Measurements from ENCODE around the gene AARSD1.

DNA sequence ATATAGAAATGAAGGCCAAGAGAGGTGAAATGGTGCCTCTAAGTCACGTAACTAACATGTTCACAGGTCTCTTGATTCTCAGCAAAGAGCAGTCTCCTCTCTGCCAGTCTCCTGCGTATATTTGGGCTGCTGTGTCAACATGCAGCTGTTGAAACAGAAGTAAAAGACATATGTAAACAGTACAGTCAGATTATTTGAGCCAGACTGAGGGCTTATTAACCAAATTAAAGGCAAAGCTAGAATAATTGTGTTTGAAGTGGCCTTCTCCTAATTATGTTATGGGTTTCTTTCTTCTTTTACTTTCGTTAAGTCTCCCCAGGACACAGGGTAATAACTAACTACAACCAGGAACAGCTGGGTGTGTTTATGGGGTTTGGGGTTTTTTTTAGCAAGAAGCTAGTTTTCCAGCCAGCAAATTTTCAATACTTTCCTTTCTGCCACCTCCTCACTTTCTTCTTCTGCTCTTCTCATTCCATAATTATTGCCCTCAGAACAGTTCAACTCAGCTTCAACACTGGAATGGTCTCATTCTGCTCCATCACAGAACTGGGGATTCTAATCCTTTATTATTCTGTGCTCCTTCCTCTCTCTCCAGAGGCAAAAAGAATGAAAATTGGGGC is 45.2 kb downstream of the AARSD1 start:
- no peak for TF ChIP-seq ZNF274 (IDR thresholded peaks at IDR 0.05; ENCODE audit: low read depth, low read length)
- no peak for TF ChIP-seq SUZ12 (IDR thresholded peaks at IDR 0.05; ENCODE audit: extremely low read depth, insufficient read depth, insufficient read length)

All from NT2/D1 (cell line).